GM06990 (cell line): Measurements from ENCODE around the gene CALML4.
"Not testable (repeated sequence)": the region's sequence is repeated elsewhere in the genome, so short reads cannot be mapped to it uniquely, and the experiment has no call there.

Source experiments
- DNase-seq: peaks from one replicate; pipeline ENCODE4 v3.0.0-alpha.2; 2011; ENCODE audit not compliant: insufficient read length; ENCODE audit errors: extremely low read depth
- H3K27me3 ChIP-seq: replicated peaks from 2 replicates; pipeline ENCODE4 v1.6.0; 2011; ENCODE audit warnings: low read length; ENCODE audit not compliant: control insufficient read depth, insufficient read depth
- H3K36me3 ChIP-seq: 2 replicates; pipeline ENCODE4 v1.5.1; 2011; ENCODE audit warnings: low read length; ENCODE audit not compliant: control insufficient read depth, insufficient read depth
- H3K4me3 ChIP-seq: replicated peaks from 2 replicates; pipeline ENCODE4 v1.5.1; 2011; ENCODE audit warnings: low read depth, mild to moderate bottlenecking, control low read depth, low read length
- CTCF ChIP-seq: IDR thresholded peaks from 2 replicates; pipeline ENCODE4 v1.5.1; 2011; ENCODE audit warnings: low read length, control low read depth, mild to moderate bottlenecking, inconsistent platforms; ENCODE audit not compliant: insufficient read depth, poor library complexity, severe bottlenecking

CALML4 gene

GRCh38 chr15:68214838-68215254, 9.7 kb upstream of the CALML4 start:
- Histone ChIP-seq H3K36me3 (peaks cover 8% of the 10 kb centered on the region), H3K27me3 (no peaks in the 10 kb centered on the region)
- no peak for DNase-seq

GRCh38 chr15:68213991-68214837, 9.1 kb upstream of the CALML4 start:
- no peak overlapping the region for H3K4me3 ChIP-seq
- no peaks in the 10 kb centered on the region for H3K27me3 ChIP-seq
- TF ChIP-seq CTCF, result no peak
- H3K36me3 ChIP-seq, result peaks cover 8% of the 10 kb centered on the region
- DNase-seq, result no peak

More at GRCh38 chr15:68214838-68215254, 9.7 kb upstream of the CALML4 start:
- no peak overlapping the region for H3K4me3 ChIP-seq
- no peak for TF ChIP-seq CTCF

GRCh38 chr15:68213491-68213845, 8.3 kb upstream of the CALML4 start:
- H3K4me3 ChIP-seq, H3K36me3 ChIP-seq, DNase-seq, H3K27me3 ChIP-seq: not testable (repeated sequence)

GRCh38 chr15:68211656-68212320, 6.7 kb upstream of the CALML4 start:
- no peak for TF ChIP-seq CTCF
- Histone ChIP-seq H3K36me3 (peaks cover 9% of the 10 kb centered on the region), H3K27me3 (no peaks in the 10 kb centered on the region), H3K4me3 (no peak overlapping the region)
- no peak for DNase-seq

GRCh38 chr15:68210821-68211655, 5.9 kb upstream of the CALML4 start:
- H3K36me3 ChIP-seq, result peaks cover 10% of the 10 kb centered on the region
- TF ChIP-seq CTCF, result peak; percentile 87
- H3K4me3 ChIP-seq, result no peak overlapping the region
- DNase-seq, result peak; percentile 60
- H3K27me3 ChIP-seq, result no peaks in the 10 kb centered on the region

- Histone ChIP-seq H3K27me3 (no peaks in the 10 kb centered on the region), H3K36me3 (peaks cover 10% of the 10 kb centered on the region), H3K4me3 (no peak overlapping the region)
- TF ChIP-seq CTCF, result no peak
- no peak for DNase-seq
These were observed 5.3 kb upstream of the CALML4 start for GRCh38 chr15:68210409-68210756.
